OCI-LY1 (cell line): ENCODE data around the gene PROKR1.
A peak's percentile ranks its signal among the peaks of the same experiment; 100 is the strongest.

Experiments
- CTCF ChIP-seq: fragments of 200-600 bp; sonication (generic), shearing (Covaris generic); IDR thresholded peaks from 2 replicates; pipeline ENCODE4 v1.5.1; 2017; ENCODE audit warnings: mild to moderate bottlenecking, antibody characterized with exemption, low read length, moderate library complexity, mixed read lengths
- EZH2 ChIP-seq: fragments of 200-600 bp; sonication (generic), shearing (Covaris generic); IDR thresholded peaks from 2 replicates; pipeline ENCODE4 v1.8.0; 2017; ENCODE audit warnings: borderline replicate concordance, mixed run types, mild to moderate bottlenecking, antibody characterized with exemption, low read length, moderate library complexity, mixed read lengths

- TF ChIP-seq CTCF: peak; percentile 44; the same call in 1 of the 2 replicates
- TF ChIP-seq EZH2: no peak
Observed at GRCh38 chr2:68646303-68646702, 2.9 kb downstream of the PROKR1 start.
